Neural cell (in vitro differentiated cells): ENCODE results near the gene DPYSL4.

Source experiments
- CTCF ChIP-seq: fragments of 450-650 bp; IDR thresholded peaks from 2 replicates; pipeline ENCODE4 v1.5.1; 2014; ENCODE audit warnings: antibody characterized with exemption, mild to moderate bottlenecking, moderate library complexity; ENCODE audit not compliant: poor library complexity, severe bottlenecking
- EZH2 ChIP-seq: fragments of 200-600, 300-800 bp; shearing (Covaris generic), sonication (generic); IDR thresholded peaks from 2 replicates; pipeline ENCODE4 v1.6.1; 2014; ENCODE audit warnings: antibody characterized with exemption, low read length, borderline replicate concordance, mild to moderate bottlenecking; ENCODE audit not compliant: insufficient read depth, poor library complexity, severe bottlenecking
- MXI1 ChIP-seq: fragments of 450-650 bp; conservative IDR thresholded peaks from 2 replicates; pipeline ENCODE4 v1.6.1; 2014; ENCODE audit warnings: antibody characterized with exemption, mild to moderate bottlenecking; ENCODE audit not compliant: poor library complexity, severe bottlenecking
- POLR2AphosphoS5 ChIP-seq: IDR thresholded peaks from 2 replicates; pipeline ENCODE4 v1.6.1; 2012
- RAD21 ChIP-seq: fragments of 450-650 bp; conservative IDR thresholded peaks from 2 replicates; pipeline ENCODE4 v1.6.1; 2014; ENCODE audit warnings: antibody characterized with exemption, mild to moderate bottlenecking, moderate library complexity
- REST ChIP-seq: IDR thresholded peaks from 2 replicates; pipeline ENCODE4 v1.6.1; 2012; ENCODE audit warnings: borderline replicate concordance
- SMC3 ChIP-seq: fragments of 450-650 bp; conservative IDR thresholded peaks from 2 replicates; pipeline ENCODE4 v1.6.1; 2014; ENCODE audit warnings: antibody characterized with exemption, mild to moderate bottlenecking, moderate library complexity; ENCODE audit not compliant: poor library complexity
- TAF1 ChIP-seq: IDR thresholded peaks from 2 replicates; pipeline ENCODE4 v1.6.1; 2012; ENCODE audit warnings: low read depth

- TF ChIP-seq EZH2 (no peak), MXI1 (no peak), POLR2AphosphoS5 (no peak), CTCF (no peak), SMC3 (no peak), REST (no peak), TAF1 (no peak), RAD21 (no peak)
Measured at GRCh38 chr10:132162590-132163277, 24.0 kb upstream of the DPYSL4 start.
